Heart left ventricle (tissue), 16 donors: ENCODE data around the gene ID2. TPM values are rescaled to one million over a fixed set of nuclear protein-coding genes. Genes with fewer than 3 reads are reported as not detected.

Experiments used
- ATAC-seq, 4 donors: fragments of 200-7000 bp; cut with Tn5 transposase; one replicate each; pipeline ENCODE4 v1.9.1; 2020 to 2022; ENCODE audit warnings: moderate library complexity in 4 of 4, mild to moderate bottlenecking in 3 of 4, moderate number of reproducible peaks in 1 of 4
- DNase-seq, 5 donors: peaks; one replicate each; pipeline ENCODE4 v3.0.0-alpha.2; 2020
- H3K27ac ChIP-seq, 12 donors: fragments of 200-600 bp; sonication (generic) in 4 of 12; one replicate each; pipeline versions ENCODE4 v1.5.0 to v1.8.0; 2016 to 2022; ENCODE audit warnings: mild to moderate bottlenecking in 2 of 12
- H3K27me3 ChIP-seq, 9 donors: fragments of 200-600 bp; sonication (generic) in 2 of 9; one replicate each; pipeline versions ENCODE4 v1.5.1 to v1.8.0; 2016 to 2022; ENCODE audit warnings: mild to moderate bottlenecking in 3 of 9
- H3K36me3 ChIP-seq, 9 donors: fragments of 200-600 bp; sonication (generic) in 2 of 9; one replicate each; pipeline versions ENCODE4 v1.5.0 to v1.8.0; 2018 to 2022; ENCODE audit warnings: mild to moderate bottlenecking in 2 of 9
- H3K4me1 ChIP-seq, 12 donors: fragments of 200-600 bp; sonication (generic) in 4 of 12; one replicate each; pipeline versions ENCODE4 v1.5.0 to v1.8.0; 2016 to 2022; ENCODE audit warnings: mild to moderate bottlenecking in 3 of 12
- H3K4me3 ChIP-seq, 12 donors: fragments of 200-600 bp; sonication (generic) in 4 of 12; one replicate each; pipeline versions ENCODE4 v1.5.0 to v1.8.0; 2017 to 2022; ENCODE audit warnings: mild to moderate bottlenecking in 9 of 12, moderate library complexity in 4 of 12
- H3K9me3 ChIP-seq, 12 donors: fragments of 200-600 bp; sonication (generic) in 4 of 12; one replicate each; pipeline versions ENCODE4 v1.5.0 to v1.8.0; 2016 to 2022; ENCODE audit warnings: mild to moderate bottlenecking in 1 of 12
- CTCF ChIP-seq, 12 donors: fragments of 200-600 bp; sonication (generic) in 4 of 12; IDR thresholded peaks; one replicate each; pipeline versions ENCODE4 v1.5.0 to v1.8.0; 2018 to 2022; ENCODE audit warnings: antibody characterized with exemption in 12 of 12, mild to moderate bottlenecking in 5 of 12
- POLR2A ChIP-seq, 2 donors: fragments of 450-650 bp; IDR thresholded peaks; one replicate each; pipeline ENCODE4 v1.6.1; 2017; ENCODE audit warnings: antibody characterized with exemption in 2 of 2, mild to moderate bottlenecking in 2 of 2, moderate library complexity in 2 of 2
- WGBS, 4 donors: extraction: QIAGEN DNeasy Blood & Tissue Kit in 2 of 4; methylation state at CpG; one replicate each; pipeline versions ENCODE4 v1.1.5 to v1.1.7; 2013 to 2018; 5-methylcytosine and 5-hydroxymethylcytosine counted together
- intact Hi-C, 10 donors: fragments of 100-400 bp; cut with DNase I; formaldehyde crosslinking; loops; one replicate each; pipeline versions ENCODE4 v1.11.1 to v1.14.2; 2022
- polyA plus RNA-seq, 2 donors: library from polyadenylated mRNA; stranded (reverse); fragments of 200-250 nt; gene quantifications; one replicate each; pipeline ENCODE4 v1.2.3, GENCODE V29; 2013
- total RNA-seq, 9 donors: library from RNA; depleted of rRNA in 2 of 9; stranded (reverse); fragments of >200 nt in 2 of 9; fragmentation: NEBNext Ultra II Directional in 3 of 9; extraction: Animal tissue kit (Norgen Biotek cat#: 25700) in 3 of 9; gene quantifications; one replicate each; pipeline versions ENCODE4 v1.1.0 to v1.2.4, GENCODE V29; 2016 to 2023
- donor health status: ischemic (EF 13 %, LVEDD 7.1; RV severe dilation, severe dysfunction).
- donor health status: healthy with polysubstance abuse.
- donor health status: DM: no; HTN: yes; CAD: no.
- donor health status: DM: no; HTN: no; CAD: no.
- donor health status: ischemic (EF 25% LVEDD 6.9; RV normal size, moderate dysfunction).
- donor health status: ischemic (EF 25% LVEDD 5.7; RV mildly dilated, moderate dysfunction).
- donor health status: healthy.
- donor health status: DM: yes; HTN: yes; CAD: no.
- donor health status: ischemic (EF 35%, LVEDD 5.7; RV mildly dilated, moderate dysfunction).
- donor health status: nonischemic (EF 11% LVEDD 7.7; RV severe dilation, severe dysfunction).
- donor health status: DM: yes; HTN: yes; CAD: no.
- donor health status: PGD.
- donor health status: ischemic (EF 29% LVEDD 5.4; RV normal size, mild dysfunction).
- donor health status: nonischemic (EF 23%, LVEDD 6.1; RV moderate dilation, normal function).

The ID2 gene
- total and polyA plus RNA-seq, 11 donors: 17.3 to 121 (median 44.7) TPM

GRCh38 chr2:8714283-8714682 lies 32.4 kb downstream of the ID2 start:
- ATAC-seq: peak in 1 of 4 donors; percentile 18
- intact Hi-C loops: no loop called here
- no peak overlapping the region for H3K27ac ChIP-seq
- H3K4me1 ChIP-seq: no peaks in the 10 kb centered on the region
- WGBS, 4 donors: 69 to 81% (median 76%) methylated on average over 7 of the region's 7 CpGs
- H3K27me3 ChIP-seq: no peaks in the 10 kb centered on the region
- H3K4me3 ChIP-seq: no peak overlapping the region
- DNase-seq: peak in 1 of 5 donors; percentile 42
- peaks cover 0 to 13% (median 0%) of the 10 kb centered on the region in 12 donors for H3K9me3 ChIP-seq
- H3K36me3 ChIP-seq: no peaks in the 10 kb centered on the region
- TF ChIP-seq POLR2A (IDR thresholded peaks at IDR 0.05): no peak
- no peak for TF ChIP-seq CTCF (IDR thresholded peaks at IDR 0.05)

GRCh38 chr2:8714971-8715370 lies 33.1 kb downstream of the ID2 start:
- Histone ChIP-seq H3K27me3 (no peaks in the 10 kb centered on the region), H3K9me3 (peaks cover 0 to 13% (median 0%) of the 10 kb centered on the region in 12 donors), H3K4me3 (no peak overlapping the region), H3K36me3 (no peaks in the 10 kb centered on the region), H3K4me1 (no peaks in the 10 kb centered on the region), H3K27ac (no peak overlapping the region)
- 94 to 97% (median 96%) methylated on average over 5 of the region's 5 CpGs for WGBS, 4 donors
- DNase-seq (no peak), ATAC-seq (no peak)
- intact Hi-C loops: no loop called here
- TF ChIP-seq POLR2A (IDR thresholded peaks at IDR 0.05) (no peak), CTCF (IDR thresholded peaks at IDR 0.05) (no peak)

- Histone ChIP-seq H3K4me3 (no peak overlapping the region), H3K27ac (no peak overlapping the region), H3K27me3 (no peaks in the 10 kb centered on the region), H3K9me3 (peaks cover 0 to 13% (median 0%) of the 10 kb centered on the region in 12 donors), H3K36me3 (peaks cover 0 to 6% (median 0%) of the 10 kb centered on the region in 9 donors), H3K4me1 (peaks cover 0 to 6% (median 0%) of the 10 kb centered on the region in 12 donors)
- no peak for TF ChIP-seq POLR2A (IDR thresholded peaks at IDR 0.05)
- no peak for TF ChIP-seq CTCF (IDR thresholded peaks at IDR 0.05)
- DNase-seq: no peak
- no peak for ATAC-seq
- 80 to 88% (median 84%) methylated on average over 3 of the region's 3 CpGs for WGBS, 4 donors
- intact Hi-C loops: no loop called here
Measured at GRCh38 chr2:8719528-8719927, 37.7 kb downstream of the ID2 start.

- Histone ChIP-seq H3K27me3 (no peaks in the 10 kb centered on the region), H3K27ac (no peak overlapping the region), H3K36me3 (peaks cover 0 to 12% (median 0%) of the 10 kb centered on the region in 9 donors), H3K4me3 (no peak overlapping the region), H3K4me1 (peaks cover 0 to 6% (median 0%) of the 10 kb centered on the region in 12 donors), H3K9me3 (peaks cover 0 to 7% (median 0%) of the 10 kb centered on the region in 12 donors)
- DNase-seq: no peak
- intact Hi-C loops: no loop called here
- 30 to 37% (median 33%) methylated on average over 3 of the region's 3 CpGs for WGBS, 4 donors
- TF ChIP-seq POLR2A (IDR thresholded peaks at IDR 0.05): no peak
- no peak for TF ChIP-seq CTCF (IDR thresholded peaks at IDR 0.05)
- peak in 3 of 4 donors; percentile 63 to 78 (median 71) for ATAC-seq
Measured at GRCh38 chr2:8720741-8721140, 38.9 kb downstream of the ID2 start.
